Spleen (tissue), 11 donors: ENCODE data around the gene CFD. TPM values are rescaled to one million over a fixed set of nuclear protein-coding genes. Genes with fewer than 3 reads are reported as not detected.

Source experiments
- DNase-seq: peaks from one replicate; pipeline ENCODE4 v3.0.0-alpha.2; 2020
- H3K27ac ChIP-seq, 8 donors: fragments of 200-600 bp; sonication (generic) in 7 of 8; 1 replicate in 4 of 8; 2 replicates in 4 of 8; pipeline versions ENCODE4 v1.5.0 to v1.8.0; 2016 to 2021; ENCODE audit warnings: inconsistent platforms in 4 of 8, mild to moderate bottlenecking in 4 of 8, moderate library complexity in 1 of 8
- H3K27me3 ChIP-seq, 7 donors: fragments of 200-600 bp; sonication (generic) in 6 of 7; replicated peaks in 1 of 7; 1 replicate in 4 of 7; 2 replicates in 3 of 7; pipeline versions ENCODE4 v1.5.0 to v1.8.0; 2016 to 2021; ENCODE audit warnings: inconsistent platforms in 3 of 7, mild to moderate bottlenecking in 1 of 7
- H3K36me3 ChIP-seq, 6 donors: fragments of 200-600 bp; sonication (generic) in 5 of 6; 1 replicate in 4 of 6; 2 replicates in 2 of 6; pipeline versions ENCODE4 v1.5.0 to v1.8.0; 2016 to 2021; ENCODE audit warnings: inconsistent platforms in 2 of 6
- H3K4me1 ChIP-seq, 6 donors: fragments of 200-600 bp; sonication (generic) in 5 of 6; 1 replicate in 3 of 6; 2 replicates in 3 of 6; pipeline versions ENCODE4 v1.5.0 to v1.8.0; 2016 to 2021; ENCODE audit warnings: inconsistent platforms in 3 of 6
- H3K4me3 ChIP-seq, 8 donors: fragments of 200-600 bp; sonication (generic) in 7 of 8; 1 replicate in 4 of 8; 2 replicates in 4 of 8; pipeline versions ENCODE4 v1.5.0 to v1.8.0; 2016 to 2021; ENCODE audit warnings: inconsistent platforms in 4 of 8, mild to moderate bottlenecking in 4 of 8, moderate library complexity in 2 of 8
- H3K9me3 ChIP-seq, 8 donors: fragments of 200-600 bp; sonication (generic) in 7 of 8; 1 replicate in 4 of 8; 2 replicates in 4 of 8; pipeline versions ENCODE4 v1.5.0 to v1.8.0; 2016 to 2021; ENCODE audit warnings: inconsistent platforms in 4 of 8
- CTCF ChIP-seq, 11 experiments: fragments of 200-600 bp in 7 of 11; fragments of 450-650 bp in 4 of 11; sonication (generic) in 4 of 11; IDR thresholded peaks in 8 of 11; conservative IDR thresholded peaks in 3 of 11; 1 replicate in 7 of 11; 2 replicates in 4 of 11; pipeline versions ENCODE4 v1.4.0 to v1.8.0; 2016 to 2021; ENCODE audit warnings: antibody characterized with exemption in 11 of 11, inconsistent platforms in 4 of 11, mild to moderate bottlenecking in 1 of 11
- POLR2A ChIP-seq, 3 donors: fragments of 450-650 bp; IDR thresholded peaks; one replicate each; pipeline ENCODE4 v1.5.1; 2017; ENCODE audit warnings: antibody characterized with exemption in 3 of 3, mild to moderate bottlenecking in 1 of 3
- POLR2AphosphoS5 ChIP-seq, 3 donors: sonication (generic); formaldehyde crosslinking; IDR thresholded peaks; one replicate each; pipeline ENCODE4 v1.5.1; 2017; ENCODE audit warnings: antibody characterized with exemption in 3 of 3
- WGBS, 5 donors: extraction: QIAGEN DNeasy Blood & Tissue Kit in 3 of 5; methylation state at CpG; one replicate each; pipeline versions ENCODE4 v1.1.5 to v1.1.7; 2013 to 2018; 5-methylcytosine and 5-hydroxymethylcytosine counted together
- intact Hi-C: fragments of 100-400 bp; cut with DNase I; formaldehyde crosslinking; loops from one replicate; pipeline ENCODE4 v1.15.0; 2023; ENCODE audit warnings: low total_unique reads
- polyA plus RNA-seq, 3 donors: library from polyadenylated mRNA; stranded (reverse); fragments of 200-250 nt; gene quantifications; one replicate each; pipeline ENCODE4 v1.2.1, GENCODE V29; 2013
- total RNA-seq, 7 donors: library from RNA; depleted of rRNA in 3 of 7; stranded (reverse); fragments of >200 nt in 3 of 7; fragmentation: NEBNext Ultra II Directional in 4 of 7; extraction: Animal tissue kit (Norgen Biotek cat#: 25700) in 4 of 7; gene quantifications; one replicate each; pipeline versions ENCODE4 v1.1.0 to v1.2.1, GENCODE V29; 2016 to 2021
- donor health status: healthy with polysubstance abuse.
- donor health status: DM: no; HTN: no; CAD: no; lungs with moderate emphysema.
- donor health status: DM: no; HTN: no; CAD: no.
- donor health status: Bipolar disorder and iron deficiency.
- donor health status: healthy.
- donor health status: DM: no; HTN: no; CAD: no.
- donor health status: DM: yes; HTN: yes; CAD: no.

The CFD gene
- total and polyA plus RNA-seq, 10 donors: 6.6 to 59.5 (median 24.2) TPM

- H3K4me3 ChIP-seq: no peak overlapping the region
- no peak for DNase-seq
- whole genome bisulfite sequencing, 5 donors: 86 to 94% (median 93%) methylated on average over 11 of the region's 11 CpGs
- H3K36me3 ChIP-seq: peaks cover 0 to 59% (median 40%) of the 10 kb centered on the region in 6 donors
- TF ChIP-seq CTCF (IDR thresholded peaks at IDR 0.05 in 8 of 11, conservative IDR thresholded peaks at IDR 0.05 in 3 of 11): no peak
- no peak for TF ChIP-seq POLR2AphosphoS5 (IDR thresholded peaks at IDR 0.05)
- TF ChIP-seq POLR2A (IDR thresholded peaks at IDR 0.05): no peak
- no peaks in the 10 kb centered on the region for H3K27me3 ChIP-seq
- H3K27ac ChIP-seq: no peak overlapping the region
- H3K4me1 ChIP-seq: peaks cover 2 to 56% (median 21%) of the 10 kb centered on the region in 6 donors
- no peaks in the 10 kb centered on the region for H3K9me3 ChIP-seq
- intact Hi-C loops: no loop called here
Observed at GRCh38 chr19:896999-897398, 37.5 kb downstream of the CFD start.

- DNase-seq: no peak
- intact Hi-C loops: no loop called here
- H3K27ac ChIP-seq: no peak overlapping the region
- TF ChIP-seq CTCF (IDR thresholded peaks at IDR 0.05 in 8 of 11, conservative IDR thresholded peaks at IDR 0.05 in 3 of 11) (peak in 1 of 11 experiments; percentile 24), POLR2A (IDR thresholded peaks at IDR 0.05) (no peak), POLR2AphosphoS5 (IDR thresholded peaks at IDR 0.05) (peak in 2 of 3 donors; percentile 6 to 73)
- WGBS, 5 donors: 85 to 95% (median 93%) methylated on average over 10 to 26 of the region's 26 CpGs
- H3K4me1 ChIP-seq: peaks cover 0 to 56% (median 20%) of the 10 kb centered on the region in 6 donors
- H3K4me3 ChIP-seq: no peak overlapping the region
- H3K27me3 ChIP-seq: no peaks in the 10 kb centered on the region
- peaks cover 0 to 64% (median 43%) of the 10 kb centered on the region in 6 donors for H3K36me3 ChIP-seq
- H3K9me3 ChIP-seq: no peaks in the 10 kb centered on the region
Observed at GRCh38 chr19:897442-898039, 38.1 kb downstream of the CFD start.

GRCh38 chr19:898663-899062, 39.2 kb downstream of the CFD start:
- H3K36me3 ChIP-seq: peaks cover 0 to 75% (median 43%) of the 10 kb centered on the region in 6 donors
- TF ChIP-seq POLR2A (IDR thresholded peaks at IDR 0.05) (no peak), POLR2AphosphoS5 (IDR thresholded peaks at IDR 0.05) (peak; percentile 35 to 66 (median 43)), CTCF (IDR thresholded peaks at IDR 0.05 in 8 of 11, conservative IDR thresholded peaks at IDR 0.05 in 3 of 11) (no peak)
- intact Hi-C loops: no loop called here
- DNase-seq: peak; percentile 88
- no peaks in the 10 kb centered on the region for H3K9me3 ChIP-seq
- 74 to 85% (median 82%) methylated on average over 20 of the region's 20 CpGs for WGBS, 5 donors
- H3K4me1 ChIP-seq: peaks cover 0 to 61% (median 20%) of the 10 kb centered on the region in 6 donors
- H3K27me3 ChIP-seq: no peaks in the 10 kb centered on the region
- no peak overlapping the region for H3K27ac ChIP-seq
- H3K4me3 ChIP-seq: no peak overlapping the region

GRCh38 chr19:899336-900042, 40.0 kb downstream of the CFD start:
- peak overlapping the region in 1 of 8 donors; percentile 42 for H3K27ac ChIP-seq
- no peak overlapping the region for H3K4me3 ChIP-seq
- no peak for TF ChIP-seq CTCF (IDR thresholded peaks at IDR 0.05 in 8 of 11, conservative IDR thresholded peaks at IDR 0.05 in 3 of 11)
- peak in 2 of 3 donors; percentile 9 to 60 for TF ChIP-seq POLR2AphosphoS5 (IDR thresholded peaks at IDR 0.05)
- WGBS, 5 donors: 86 to 92% (median 90%) methylated on average over 19 to 32 of the region's 32 CpGs
- no peaks in the 10 kb centered on the region for H3K9me3 ChIP-seq
- intact Hi-C loops: no loop called here
- no peaks in the 10 kb centered on the region for H3K27me3 ChIP-seq
- H3K4me1 ChIP-seq: peaks cover 0 to 61% (median 18%) of the 10 kb centered on the region in 6 donors
- H3K36me3 ChIP-seq: peaks cover 0 to 82% (median 43%) of the 10 kb centered on the region in 6 donors
- no peak for DNase-seq
